ENCODE data around the gene SPECC1L. TPM values are rescaled to one million over a fixed set of nuclear protein-coding genes. Genes with fewer than 3 reads are reported as not detected.

The SPECC1L gene
- total RNA-seq, 4 donors from 2014 or later = 18.2 to 114 (median 55.3) TPM

DNA sequence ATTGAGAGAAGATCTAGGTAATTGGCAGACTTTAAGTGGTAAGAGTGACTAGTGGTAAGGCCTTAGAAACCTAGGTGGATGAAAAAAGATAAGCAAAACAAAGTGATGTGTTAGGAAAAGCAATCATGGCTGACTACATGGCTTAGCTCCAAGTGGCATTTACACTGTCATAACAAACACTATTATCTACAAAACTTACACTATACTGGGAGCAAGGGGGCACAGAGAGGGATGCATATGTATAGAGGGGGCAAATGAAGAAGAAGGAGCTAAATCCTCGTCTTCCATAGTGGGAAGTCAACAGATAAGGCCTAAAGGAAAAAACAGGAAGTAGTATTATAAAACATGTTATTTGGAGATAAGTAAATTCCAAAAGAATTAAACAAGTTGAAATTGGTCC lies 189.3 kb downstream of the SPECC1L start:
- DNase-seq = no peak
- Histone ChIP-seq H3K4me1 (no peaks in the 10 kb centered on the region), H3K9me3 (no peaks in the 10 kb centered on the region), H3K4me3 (no peak overlapping the region), H3K36me3 (no peaks in the 10 kb centered on the region), H3K27ac (no peak overlapping the region), H3K27me3 (no peaks in the 10 kb centered on the region)
- TF ChIP-seq CTCF (IDR thresholded peaks at IDR 0.05) (no peak), POLR2A (IDR thresholded peaks at IDR 0.05) (no peak)
- intact Hi-C loops (cut with DNase I; ENCODE audit: low total_unique reads) = no loop called here

DNA sequence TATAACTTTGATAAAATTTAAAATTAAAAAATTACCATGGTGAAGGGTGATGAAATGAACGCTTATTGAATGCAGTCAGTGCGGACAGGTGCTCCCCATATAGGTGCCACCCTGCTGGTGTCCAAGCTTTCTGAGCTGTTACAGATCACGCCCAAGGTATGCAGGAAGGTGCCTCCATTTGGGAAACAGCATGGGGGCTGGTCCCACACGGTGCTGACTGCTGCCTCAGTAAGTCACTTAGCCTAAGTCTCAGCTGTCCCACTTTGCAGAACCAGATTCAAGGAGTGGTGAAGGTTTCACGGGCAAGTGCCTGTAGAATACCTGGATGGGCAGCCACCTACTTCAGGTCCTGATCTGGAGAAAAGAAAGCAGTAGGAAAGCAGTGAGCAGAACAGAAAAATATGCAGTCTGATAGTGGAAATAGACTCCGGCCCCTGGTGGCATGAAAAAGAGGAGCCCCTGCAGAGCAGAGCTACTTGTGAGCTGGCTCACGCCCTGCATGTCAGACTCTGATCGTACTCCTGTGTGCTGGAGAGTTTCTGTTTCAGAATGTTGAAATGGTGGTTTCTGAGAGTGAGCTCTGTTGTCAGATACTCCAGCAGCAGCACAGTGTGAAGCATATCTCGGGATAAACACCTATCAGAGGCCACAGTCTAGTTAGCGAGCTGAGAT lies 189.9 kb downstream of the SPECC1L start:
- no peak for TF ChIP-seq POLR2A (IDR thresholded peaks at IDR 0.05)
- TF ChIP-seq CTCF (IDR thresholded peaks at IDR 0.05) = no peak
- Histone ChIP-seq H3K4me3 (no peak overlapping the region), H3K36me3 (no peaks in the 10 kb centered on the region), H3K4me1 (no peaks in the 10 kb centered on the region), H3K27ac (no peak overlapping the region), H3K9me3 (no peaks in the 10 kb centered on the region), H3K27me3 (no peaks in the 10 kb centered on the region)
- intact Hi-C loops (cut with DNase I; ENCODE audit: low total_unique reads) = no loop called here
- no peak for DNase-seq

GRCh38 chr22:24463071-24463760 lies 192.6 kb downstream of the SPECC1L start:
- no peak for TF ChIP-seq CTCF (IDR thresholded peaks at IDR 0.05)
- no peak for TF ChIP-seq POLR2A (IDR thresholded peaks at IDR 0.05)
- intact Hi-C loops (cut with DNase I; ENCODE audit: low total_unique reads) = no loop called here
- Histone ChIP-seq H3K27ac (no peak overlapping the region), H3K36me3 (no peaks in the 10 kb centered on the region), H3K27me3 (no peaks in the 10 kb centered on the region), H3K4me1 (no peaks in the 10 kb centered on the region), H3K4me3 (no peak overlapping the region), H3K9me3 (no peaks in the 10 kb centered on the region)
- no peak for DNase-seq

DNA sequence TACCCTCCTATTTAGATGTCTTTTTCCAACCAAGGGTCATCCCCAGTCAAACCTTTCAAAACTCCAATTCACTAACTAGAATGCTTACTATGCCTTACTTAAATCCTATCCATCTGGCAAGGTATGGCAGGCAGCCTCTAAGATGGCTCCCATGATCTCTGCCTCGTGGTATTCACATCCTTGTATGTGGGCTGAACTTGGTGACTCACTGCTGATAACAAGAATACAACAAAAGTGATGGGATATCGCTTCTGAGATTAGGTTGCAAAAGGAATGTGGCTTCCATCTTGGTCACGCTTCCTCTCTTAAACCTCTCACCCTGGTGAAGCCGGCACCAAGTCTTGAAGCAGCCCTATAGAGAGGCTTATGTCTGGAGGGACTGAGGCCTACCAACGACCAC lies 194.9 kb downstream of the SPECC1L start:
- Histone ChIP-seq H3K36me3 (no peaks in the 10 kb centered on the region), H3K4me3 (no peak overlapping the region), H3K9me3 (no peaks in the 10 kb centered on the region), H3K27ac (no peak overlapping the region), H3K4me1 (no peaks in the 10 kb centered on the region), H3K27me3 (no peaks in the 10 kb centered on the region)
- no peak for DNase-seq
- TF ChIP-seq CTCF (IDR thresholded peaks at IDR 0.05) (no peak), POLR2A (IDR thresholded peaks at IDR 0.05) (no peak)
- intact Hi-C loops (cut with DNase I; ENCODE audit: low total_unique reads) = no loop called here

- H3K36me3 ChIP-seq = no peaks in the 10 kb centered on the region
- DNase-seq = no peak
- H3K27me3 ChIP-seq = no peaks in the 10 kb centered on the region
- TF ChIP-seq POLR2A (IDR thresholded peaks at IDR 0.05) (no peak), CTCF (IDR thresholded peaks at IDR 0.05) (no peak)
- H3K4me3 ChIP-seq = no peak overlapping the region
- H3K27ac ChIP-seq = peak overlapping the region in 1 of 2 donors; percentile 45
- intact Hi-C loops (cut with DNase I; ENCODE audit: low total_unique reads) = no loop called here
- H3K9me3 ChIP-seq = no peaks in the 10 kb centered on the region
- H3K4me1 ChIP-seq = no peaks in the 10 kb centered on the region
Observed at GRCh38 chr22:24465975-24466374, 195.3 kb downstream of the SPECC1L start.

Data from uterus (tissue), 4 donors.